HL-60 (cell line): ENCODE measurements around the gene TENM3.

ENCODE experiments used
- CTCF ChIP-seq: IDR thresholded peaks from one replicate; pipeline ENCODE4 v1.5.1; 2011; ENCODE audit warnings: low read length, control low read depth, inconsistent platforms; ENCODE audit not compliant: insufficient read depth
- GABPA ChIP-seq: IDR thresholded peaks from 2 replicates; pipeline ENCODE4 v1.6.1; 2012; ENCODE audit warnings: low read depth
- POLR2AphosphoS5 ChIP-seq: IDR thresholded peaks from 2 replicates; pipeline ENCODE4 v1.6.1; 2012; ENCODE audit warnings: low read depth
- REST ChIP-seq: IDR thresholded peaks from 2 replicates; pipeline ENCODE4 v1.6.1; 2012; ENCODE audit warnings: low read depth; ENCODE audit not compliant: insufficient replicate concordance
- SPI1 ChIP-seq: IDR thresholded peaks from 2 replicates; pipeline ENCODE4 v1.6.1; 2012; ENCODE audit warnings: low read depth, mild to moderate bottlenecking, borderline replicate concordance

DNA sequence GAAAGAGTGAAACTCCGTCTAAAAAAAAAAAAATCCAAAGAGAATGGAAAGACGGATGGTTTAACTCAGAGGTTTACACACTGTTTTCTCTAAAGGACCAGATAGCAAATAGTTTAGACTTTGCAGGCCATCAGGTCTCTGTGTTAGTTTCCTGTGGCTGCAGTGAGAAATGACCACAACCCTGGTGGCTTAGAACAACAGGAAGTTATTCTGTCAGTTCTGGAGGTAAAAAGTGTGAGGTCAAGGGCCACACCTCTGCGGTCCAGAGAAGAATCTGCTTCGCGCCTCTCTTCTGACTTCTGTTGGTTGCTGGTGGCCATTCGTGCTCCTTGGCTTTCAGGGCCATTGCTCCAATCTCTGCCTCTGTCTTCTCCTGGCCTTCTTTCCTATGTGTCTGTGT is 76.9 kb downstream of the TENM3 start:
- TF ChIP-seq POLR2AphosphoS5 (no peak), CTCF (no peak), REST (no peak), SPI1 (no peak), GABPA (no peak)
